Upper lobe of left lung (tissue), 6 donors: ENCODE data around the gene PEX5L. TPM values are rescaled to one million over a fixed set of nuclear protein-coding genes. Genes with fewer than 3 reads are reported as not detected.

Source experiments
- ATAC-seq, 2 donors: fragments of 200-7000 bp; cut with Tn5 transposase; one replicate each; pipeline ENCODE4 v1.9.1; 2022; ENCODE audit warnings: mild to moderate bottlenecking in 2 of 2, moderate library complexity in 2 of 2; ENCODE audit not compliant: low FRiP score in 2 of 2
- DNase-seq, 2 donors: peaks; one replicate each; pipeline ENCODE4 v3.0.0-alpha.2; 2019 to 2020
- H3K27ac ChIP-seq, 4 donors: fragments of 200-600 bp; sonication (generic); one replicate each; pipeline ENCODE4 v1.5.1; 2016 to 2019
- H3K27me3 ChIP-seq, 4 donors: fragments of 200-600 bp; sonication (generic); one replicate each; pipeline ENCODE4 v1.5.1; 2017 to 2019
- H3K36me3 ChIP-seq, 4 donors: fragments of 200-600 bp; sonication (generic); one replicate each; pipeline ENCODE4 v1.5.1; 2016 to 2019
- H3K4me1 ChIP-seq, 4 donors: fragments of 200-600 bp; sonication (generic); one replicate each; pipeline ENCODE4 v1.5.1; 2018 to 2019
- H3K4me3 ChIP-seq, 4 donors: fragments of 200-600 bp; sonication (generic); one replicate each; pipeline ENCODE4 v1.5.1; 2017 to 2019; ENCODE audit warnings: mild to moderate bottlenecking in 2 of 4, moderate library complexity in 1 of 4
- H3K9me3 ChIP-seq, 4 donors: fragments of 200-600 bp; sonication (generic); one replicate each; pipeline ENCODE4 v1.5.1; 2018 to 2019
- CTCF ChIP-seq, 6 experiments: fragments of 450-650 bp in 4 of 6; fragments of 200-600 bp in 2 of 6; sonication (generic) in 2 of 6; IDR thresholded peaks; one replicate each; pipeline ENCODE4 v1.5.1; 2016 to 2019; ENCODE audit warnings: antibody characterized with exemption in 6 of 6
- EP300 ChIP-seq, 4 donors: sonication (generic); formaldehyde crosslinking; IDR thresholded peaks; one replicate each; pipeline ENCODE4 v1.5.1; 2017; ENCODE audit warnings: antibody characterized with exemption in 4 of 4, control low read depth in 2 of 4
- POLR2A ChIP-seq, 4 donors: fragments of 450-650 bp; IDR thresholded peaks; one replicate each; pipeline ENCODE4 v1.5.1; 2016 to 2017; ENCODE audit warnings: antibody characterized with exemption in 4 of 4, mild to moderate bottlenecking in 2 of 4
- POLR2AphosphoS5 ChIP-seq, 2 donors: sonication (generic); formaldehyde crosslinking; IDR thresholded peaks; one replicate each; pipeline ENCODE4 v1.5.1; 2017; ENCODE audit warnings: antibody characterized with exemption in 2 of 2
- WGBS, 2 donors: methylation state at CpG; one replicate each; pipeline ENCODE4 v1.1.5; 2017 to 2018; 5-methylcytosine and 5-hydroxymethylcytosine counted together
- total RNA-seq, 6 donors: library from RNA; depleted of rRNA in 4 of 6; stranded (reverse); fragments of >200 nt in 4 of 6; gene quantifications; one replicate each; pipeline versions ENCODE4 v1.1.0 to v1.2.1, GENCODE V29; 2016 to 2021
- donor health status: DM: no; HTN: no; CAD: no; lungs with moderate emphysema.
- donor health status: DM: no; HTN: yes; CAD: no; lungs with severe emphysema.

PEX5L gene
- total RNA-seq, 6 donors from 2014 or later: not detected

DNA sequence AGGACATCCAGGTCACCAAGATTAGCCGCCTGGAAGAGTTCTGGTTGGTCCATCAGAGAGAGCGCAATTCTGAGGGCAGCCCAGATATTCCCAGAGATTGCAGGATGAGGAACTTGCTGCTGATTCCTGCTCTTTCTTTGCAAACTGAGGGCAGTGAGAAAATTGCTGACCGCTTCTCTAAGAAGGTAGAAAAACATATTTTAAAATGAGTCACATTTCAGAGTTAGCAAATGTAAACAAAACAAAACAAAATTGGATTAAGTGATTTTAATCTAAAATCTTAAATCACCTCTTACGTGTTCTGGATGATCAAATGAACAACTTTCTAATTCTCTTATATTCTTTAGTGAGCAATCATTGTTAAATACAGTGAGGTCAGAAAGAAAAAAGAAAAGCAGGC is 234.9 kb downstream of the PEX5L start:
- DNase-seq (no peak), ATAC-seq (no peak)
- H3K4me1 ChIP-seq: no peaks in the 10 kb centered on the region

DNA sequence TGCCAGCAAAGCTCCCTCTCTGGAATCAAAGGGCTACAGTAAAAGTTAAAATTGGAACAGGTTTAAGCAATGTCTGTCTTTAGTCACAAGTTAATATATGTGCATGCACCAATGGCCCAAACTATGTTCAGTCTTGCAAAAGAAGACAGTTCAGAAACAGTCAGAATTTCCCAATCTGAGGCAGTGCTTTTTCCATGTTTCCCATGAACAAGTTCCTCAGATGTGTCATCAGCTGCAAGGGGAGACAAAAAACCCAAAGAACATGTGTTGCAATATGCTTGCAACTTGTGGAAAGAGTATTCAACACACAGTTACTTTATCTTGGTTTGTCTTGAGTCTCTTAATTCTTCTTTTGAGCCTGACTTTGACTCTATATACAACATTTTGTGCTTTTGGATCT is 235.5 kb downstream of the PEX5L start:
- H3K27ac ChIP-seq: no peak overlapping the region
- no peak overlapping the region for H3K4me3 ChIP-seq
- no peak for ATAC-seq
- peak in 1 of 4 donors; percentile 17 for TF ChIP-seq EP300 (IDR thresholded peaks at IDR 0.05)
- TF ChIP-seq CTCF (IDR thresholded peaks at IDR 0.05): no peak
- TF ChIP-seq POLR2A (IDR thresholded peaks at IDR 0.05): no peak
- TF ChIP-seq POLR2AphosphoS5 (IDR thresholded peaks at IDR 0.05): peak in 1 of 2 donors; percentile 14
- H3K36me3 ChIP-seq: no peaks in the 10 kb centered on the region
- H3K9me3 ChIP-seq: no peaks in the 10 kb centered on the region
- no peak for DNase-seq
- H3K27me3 ChIP-seq: no peaks in the 10 kb centered on the region
- no peaks in the 10 kb centered on the region for H3K4me1 ChIP-seq

More for the DNA sequence above, 234.9 kb downstream of the PEX5L start:
- Histone ChIP-seq H3K36me3 (no peaks in the 10 kb centered on the region), H3K27me3 (no peaks in the 10 kb centered on the region), H3K27ac (no peak overlapping the region), H3K9me3 (no peaks in the 10 kb centered on the region), H3K4me3 (no peak overlapping the region)
- TF ChIP-seq CTCF (IDR thresholded peaks at IDR 0.05) (no peak), POLR2A (IDR thresholded peaks at IDR 0.05) (no peak), POLR2AphosphoS5 (IDR thresholded peaks at IDR 0.05) (no peak), EP300 (IDR thresholded peaks at IDR 0.05) (no peak)
- 83 to 90% methylated on average over 4 of the region's 4 CpGs for WGBS, 2 donors

DNA sequence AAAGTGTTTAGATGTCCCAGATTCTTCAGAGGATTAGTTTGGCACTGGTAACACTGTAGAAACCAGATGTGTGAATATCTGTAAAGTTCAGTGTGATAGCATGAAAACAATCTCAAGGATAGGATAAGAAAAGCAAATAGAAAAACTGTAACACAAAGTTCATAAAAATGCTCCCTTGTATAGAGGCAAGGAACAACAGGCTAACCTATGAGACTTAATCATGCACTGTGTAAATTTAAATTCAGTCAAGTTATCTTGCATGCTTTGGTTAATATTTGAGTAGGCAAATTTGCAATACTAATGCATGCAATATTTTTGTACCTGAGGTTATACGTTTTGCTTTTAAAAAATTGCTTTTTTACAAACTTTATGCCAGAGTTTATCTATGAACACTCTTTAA is 239.5 kb downstream of the PEX5L start:
- ATAC-seq (no peak), DNase-seq (no peak)
- Histone ChIP-seq H3K9me3 (no peaks in the 10 kb centered on the region), H3K27ac (no peak overlapping the region), H3K4me1 (no peaks in the 10 kb centered on the region), H3K27me3 (no peaks in the 10 kb centered on the region), H3K36me3 (no peaks in the 10 kb centered on the region), H3K4me3 (no peak overlapping the region)
- TF ChIP-seq POLR2AphosphoS5 (IDR thresholded peaks at IDR 0.05) (no peak), POLR2A (IDR thresholded peaks at IDR 0.05) (no peak), CTCF (IDR thresholded peaks at IDR 0.05) (no peak), EP300 (IDR thresholded peaks at IDR 0.05) (no peak)
- WGBS, 2 donors: 47 to 59% methylated on average over 1 of the region's 1 CpG

GRCh38 chr3:179796421-179796820 is 240.3 kb downstream of the PEX5L start:
- Histone ChIP-seq H3K4me1 (no peaks in the 10 kb centered on the region), H3K27me3 (no peaks in the 10 kb centered on the region), H3K36me3 (no peaks in the 10 kb centered on the region), H3K9me3 (no peaks in the 10 kb centered on the region), H3K27ac (no peak overlapping the region), H3K4me3 (no peak overlapping the region)
- DNase-seq (no peak), ATAC-seq (no peak)
- TF ChIP-seq CTCF (IDR thresholded peaks at IDR 0.05) (no peak), EP300 (IDR thresholded peaks at IDR 0.05) (no peak), POLR2AphosphoS5 (IDR thresholded peaks at IDR 0.05) (no peak), POLR2A (IDR thresholded peaks at IDR 0.05) (no peak)
- 67 to 76% methylated on average over 4 of the region's 4 CpGs for WGBS, 2 donors

DNA sequence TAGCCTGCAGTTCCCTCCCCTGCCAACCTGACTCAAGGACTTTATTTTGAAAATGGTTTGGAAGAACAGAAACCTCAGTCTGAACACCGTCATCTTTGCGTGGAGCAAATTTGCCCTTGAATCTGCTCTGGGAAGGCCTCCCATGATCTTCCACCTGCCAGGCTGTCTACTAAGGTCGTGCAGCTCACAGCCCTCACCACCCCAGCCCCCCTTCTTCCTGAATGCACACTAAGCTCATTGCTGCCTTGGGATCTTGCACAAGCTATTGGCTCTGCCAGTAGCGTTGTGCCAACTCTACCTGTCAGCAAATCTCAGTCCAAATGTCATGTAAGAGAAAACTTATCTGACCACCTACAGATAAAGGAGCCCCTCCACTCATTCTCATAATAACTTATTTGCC is 242.4 kb downstream of the PEX5L start:
- Histone ChIP-seq H3K4me3 (no peak overlapping the region), H3K9me3 (no peaks in the 10 kb centered on the region), H3K27me3 (no peaks in the 10 kb centered on the region), H3K4me1 (no peaks in the 10 kb centered on the region), H3K36me3 (no peaks in the 10 kb centered on the region), H3K27ac (no peak overlapping the region)
- ATAC-seq (peak in 1 of 2 donors; percentile 22), DNase-seq (no peak)
- WGBS, 2 donors: 69 to 76% methylated on average over 4 of the region's 4 CpGs
- TF ChIP-seq CTCF (IDR thresholded peaks at IDR 0.05) (no peak), POLR2A (IDR thresholded peaks at IDR 0.05) (no peak), EP300 (IDR thresholded peaks at IDR 0.05) (no peak), POLR2AphosphoS5 (IDR thresholded peaks at IDR 0.05) (no peak)
